Keratinocyte (primary cell): Measurements from ENCODE around the gene GRIA4. TPM values are rescaled to one million over a fixed set of nuclear protein-coding genes. Genes with fewer than 3 reads are reported as not detected.

Source experiments
- DNase-seq: peaks from one replicate; pipeline ENCODE4 v3.0.0-alpha.2; 2011; ENCODE audit warnings: low read depth, missing footprints, low spot score
- FAIRE-seq: peaks from 2 replicates; lab custom pipeline; 2011; peaks lifted over from hg19 to GRCh38; lab: Jason Lieb, UNC
- H2AFZ ChIP-seq: 2 replicates; pipeline ENCODE4 v1.6.0; 2012; ENCODE audit warnings: low read length, control low read depth, inconsistent platforms; ENCODE audit not compliant: control insufficient read depth
- H3K27ac ChIP-seq: 2 replicates; pipeline ENCODE4 v1.5.1; 2011; ENCODE audit warnings: low read length; ENCODE audit not compliant: control insufficient read depth, insufficient read depth
- H3K27me3 ChIP-seq: 3 replicates; pipeline ENCODE4 v1.6.0; 2011; ENCODE audit warnings: low read length; ENCODE audit not compliant: control insufficient read depth, insufficient read depth; ENCODE audit errors: extremely low read depth
- H3K36me3 ChIP-seq, 2 experiments: 2 replicates in 1 of 2; 3 replicates in 1 of 2; pipeline ENCODE4 v1.5.1; 2011; ENCODE audit warnings: low read length in 2 of 2, mild to moderate bottlenecking in 1 of 2; ENCODE audit not compliant: control insufficient read depth in 2 of 2, insufficient read depth in 2 of 2; ENCODE audit errors: extremely low read depth in 1 of 2
- H3K4me1 ChIP-seq: 3 replicates; pipeline ENCODE4 v1.5.1; 2011; ENCODE audit warnings: low read length; ENCODE audit not compliant: control insufficient read depth, insufficient read depth; ENCODE audit errors: extremely low read depth
- H3K4me2 ChIP-seq: 3 replicates; pipeline ENCODE4 v1.6.0; 2011; ENCODE audit warnings: low read depth, low read length; ENCODE audit not compliant: control insufficient read depth, insufficient read depth; ENCODE audit errors: extremely low read depth
- H3K4me3 ChIP-seq, 3 experiments: fragments of 200-600 bp in 1 of 3; sonication (generic) in 1 of 3; 2 replicates in 2 of 3; 3 replicates in 1 of 3; pipeline ENCODE4 v1.5.1; 2011 to 2016; ENCODE audit warnings: low read length in 3 of 3, mild to moderate bottlenecking in 3 of 3, control low read depth in 2 of 3, inconsistent platforms in 1 of 3, low read depth in 1 of 3, mixed read lengths in 1 of 3, mixed run types in 1 of 3, moderate library complexity in 1 of 3; ENCODE audit not compliant: control insufficient read depth in 2 of 3, insufficient read depth in 2 of 3; ENCODE audit errors: extremely low read depth in 1 of 3
- H3K79me2 ChIP-seq: 2 replicates; pipeline ENCODE4 v1.6.0; 2012; ENCODE audit warnings: low read length; ENCODE audit not compliant: control insufficient read depth, insufficient read depth
- H3K9ac ChIP-seq: 3 replicates; pipeline ENCODE4 v1.6.0; 2011; ENCODE audit warnings: low read length; ENCODE audit not compliant: control insufficient read depth, insufficient read depth; ENCODE audit errors: extremely low read depth
- H3K9me1 ChIP-seq: 3 replicates; pipeline ENCODE4 v1.6.0; 2011; ENCODE audit warnings: low read length; ENCODE audit not compliant: control insufficient read depth, insufficient read depth; ENCODE audit errors: extremely low read depth
- H3K9me3 ChIP-seq: 2 replicates; pipeline ENCODE4 v1.5.1; 2012; ENCODE audit warnings: low read depth, low read length; ENCODE audit not compliant: control insufficient read depth
- H4K20me1 ChIP-seq: 3 replicates; pipeline ENCODE4 v1.6.0; 2011; ENCODE audit warnings: low read length; ENCODE audit not compliant: control insufficient read depth, insufficient read depth; ENCODE audit errors: extremely low read depth
- CTCF ChIP-seq, 3 experiments: IDR thresholded peaks in 1 of 3; conservative IDR thresholded peaks in 1 of 3; optimal IDR thresholded peaks in 1 of 3; 2 replicates in 2 of 3; 3 replicates in 1 of 3; pipeline versions ENCODE3 to v1.5.1; 2011; ENCODE audit warnings: low read length in 3 of 3, mild to moderate bottlenecking in 3 of 3, moderate library complexity in 2 of 3, control low read depth in 1 of 3, inconsistent platforms in 1 of 3; ENCODE audit not compliant: insufficient read depth in 2 of 3; ENCODE audit errors: extremely low read depth in 1 of 3
- EZH2 ChIP-seq: IDR thresholded peaks from one replicate; pipeline ENCODE4 v1.6.1; 2012; ENCODE audit warnings: inconsistent platforms, mild to moderate bottlenecking, low read length, moderate library complexity
- dilution Hi-C: fragments of 300-500 bp; cut with MboI; formaldehyde crosslinking; loops from one replicate; pipeline ENCODE4 v1.7.0; 2020; ENCODE audit warnings: low sequenced_read_pairs; ENCODE audit not compliant: extremely low pct_ligation_motif_present
- polyA plus RNA-seq, 5 experiments: library from polyadenylated mRNA; depleted of rRNA in 3 of 5; stranded (reverse) in 3 of 5; stranded (forward) in 1 of 5; unstranded in 1 of 5; fragments of >200 nt; gene quantifications; 1 replicate in 1 of 5; 2 replicates in 3 of 5; 3 replicates in 1 of 5; pipeline versions ENCODE4 v1.2.1 to v1.2.3, GENCODE V29; 2011 to 2012; ENCODE audit warnings: missing spikeins in 2 of 5, low read depth in 1 of 5, low replicate concordance in 1 of 5

Gene GRIA4
- polyA plus RNA-seq, 1 donor (not counting 4 experiments of a cell fraction or from before 2014, with no cell fraction given), result not detected

GRCh38 chr11:105969756-105970155 is 359.9 kb downstream of the GRIA4 start:
- Histone ChIP-seq H3K36me3 (no peaks in the 10 kb centered on the region), H3K4me1 (no peaks in the 10 kb centered on the region), H3K4me2 (no peak overlapping the region), H3K27me3 (no peaks in the 10 kb centered on the region), H3K9me1 (no peaks in the 10 kb centered on the region), H2AFZ (no peak overlapping the region), H3K9me3 (no peaks in the 10 kb centered on the region), H3K27ac (no peak overlapping the region), H3K79me2 (no peaks in the 10 kb centered on the region), H4K20me1 (no peaks in the 10 kb centered on the region), H3K4me3 (no peak overlapping the region), H3K9ac (no peak overlapping the region)
- no peak for TF ChIP-seq CTCF (optimal IDR thresholded peaks at IDR 0.05 in 1 of 3, IDR thresholded peaks at IDR 0.05 in 1 of 3, conservative IDR thresholded peaks at IDR 0.05 in 1 of 3; ENCODE audit: extremely low read depth in 1 of 3, insufficient read depth in 2 of 3, low read length in 3 of 3)
- TF ChIP-seq EZH2, result no peak
- DNase-seq, result no peak
- FAIRE-seq, result no peak
- dilution Hi-C loops, result no loop called here

GRCh38 chr11:105975128-105975527 is 365.3 kb downstream of the GRIA4 start:
- no peaks in the 10 kb centered on the region for H3K4me1 ChIP-seq
- dilution Hi-C loops, result no loop called here
- TF ChIP-seq CTCF (optimal IDR thresholded peaks at IDR 0.05 in 1 of 3, IDR thresholded peaks at IDR 0.05 in 1 of 3, conservative IDR thresholded peaks at IDR 0.05 in 1 of 3; ENCODE audit: extremely low read depth in 1 of 3, insufficient read depth in 2 of 3, low read length in 3 of 3), result no peak
- no peak for TF ChIP-seq EZH2
- H3K27me3 ChIP-seq, result peaks cover 2% of the 10 kb centered on the region
- no peak overlapping the region for H3K27ac ChIP-seq
- H3K36me3 ChIP-seq, result no peaks in the 10 kb centered on the region
- H3K4me3 ChIP-seq, result no peak overlapping the region
- H3K9me3 ChIP-seq, result no peaks in the 10 kb centered on the region
- H3K79me2 ChIP-seq, result no peaks in the 10 kb centered on the region
- H3K4me2 ChIP-seq, result no peak overlapping the region
- no peak overlapping the region for H3K9ac ChIP-seq
- no peaks in the 10 kb centered on the region for H3K9me1 ChIP-seq
- FAIRE-seq, result no peak
- no peak for DNase-seq
- no peaks in the 10 kb centered on the region for H4K20me1 ChIP-seq
- no peak overlapping the region for H2AFZ ChIP-seq
